GM12875 (cell line): Measurements from ENCODE around the gene TRIM47.
A peak's percentile ranks its signal among the peaks of the same experiment; 100 is the strongest.

Experiments used
- H3K4me3 ChIP-seq: one replicate; pipeline ENCODE4 v1.5.1; 2011; ENCODE audit warnings: low read depth, low read length, control low read depth
- CTCF ChIP-seq: IDR thresholded peaks from 2 replicates; pipeline ENCODE4 v1.5.1; 2011; ENCODE audit warnings: low read depth, mild to moderate bottlenecking, control low read depth, inconsistent platforms, low read length, moderate library complexity, borderline replicate concordance; ENCODE audit not compliant: insufficient read depth

TRIM47 gene

GRCh38 chr17:75899767-75900468 lies 21.5 kb upstream of the TRIM47 start:
- no peak overlapping the region for H3K4me3 ChIP-seq
- TF ChIP-seq CTCF = no peak

GRCh38 chr17:75899353-75899752 lies 21.0 kb upstream of the TRIM47 start:
- no peak overlapping the region for H3K4me3 ChIP-seq
- no peak for TF ChIP-seq CTCF

- no peak for TF ChIP-seq CTCF
- no peak overlapping the region for H3K4me3 ChIP-seq
Measured at GRCh38 chr17:75898791-75899190, 20.4 kb upstream of the TRIM47 start.

- TF ChIP-seq CTCF = no peak
- H3K4me3 ChIP-seq = no peak overlapping the region
Measured at GRCh38 chr17:75898065-75898464, 19.7 kb upstream of the TRIM47 start.

- no peak for TF ChIP-seq CTCF
- H3K4me3 ChIP-seq = peak overlapping the region; percentile 91
Measured at GRCh38 chr17:75897160-75898019, 19.0 kb upstream of the TRIM47 start.

GRCh38 chr17:75896415-75897159 lies 18.2 kb upstream of the TRIM47 start, which contains the start of gene TRIM65:
Gene TRIM65, minus strand, starts transcription at chr17:75896951. Its CDS starts 14 bp downstream, at chr17:75896937.
- TF ChIP-seq CTCF = peak; percentile 49
- peak within 1 kb of the TSS; percentile 91 for H3K4me3 ChIP-seq
